ENCODE measurements around the gene ONECUT3.

DNA sequence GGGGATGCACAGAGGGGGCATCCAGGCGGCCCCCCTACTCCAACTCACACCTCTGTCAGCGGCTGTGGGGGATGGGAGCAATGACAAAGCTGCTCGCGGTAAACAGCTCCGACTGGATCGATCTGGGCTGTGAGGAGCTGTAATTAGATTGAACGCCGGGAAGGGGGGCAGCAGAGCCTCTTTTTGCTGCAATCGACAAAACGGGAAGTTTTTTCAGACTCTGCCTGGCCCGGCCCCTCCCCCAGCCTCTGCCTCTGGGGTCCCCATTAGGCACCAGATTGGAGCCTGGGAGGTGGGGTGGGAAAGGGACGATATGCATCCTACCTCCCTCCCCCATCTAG lies 16.3 kb downstream of the ONECUT3 start:
- no peak for TF ChIP-seq POLR2A (IDR thresholded peaks at IDR 0.05)
- TF ChIP-seq, protein P1, sequence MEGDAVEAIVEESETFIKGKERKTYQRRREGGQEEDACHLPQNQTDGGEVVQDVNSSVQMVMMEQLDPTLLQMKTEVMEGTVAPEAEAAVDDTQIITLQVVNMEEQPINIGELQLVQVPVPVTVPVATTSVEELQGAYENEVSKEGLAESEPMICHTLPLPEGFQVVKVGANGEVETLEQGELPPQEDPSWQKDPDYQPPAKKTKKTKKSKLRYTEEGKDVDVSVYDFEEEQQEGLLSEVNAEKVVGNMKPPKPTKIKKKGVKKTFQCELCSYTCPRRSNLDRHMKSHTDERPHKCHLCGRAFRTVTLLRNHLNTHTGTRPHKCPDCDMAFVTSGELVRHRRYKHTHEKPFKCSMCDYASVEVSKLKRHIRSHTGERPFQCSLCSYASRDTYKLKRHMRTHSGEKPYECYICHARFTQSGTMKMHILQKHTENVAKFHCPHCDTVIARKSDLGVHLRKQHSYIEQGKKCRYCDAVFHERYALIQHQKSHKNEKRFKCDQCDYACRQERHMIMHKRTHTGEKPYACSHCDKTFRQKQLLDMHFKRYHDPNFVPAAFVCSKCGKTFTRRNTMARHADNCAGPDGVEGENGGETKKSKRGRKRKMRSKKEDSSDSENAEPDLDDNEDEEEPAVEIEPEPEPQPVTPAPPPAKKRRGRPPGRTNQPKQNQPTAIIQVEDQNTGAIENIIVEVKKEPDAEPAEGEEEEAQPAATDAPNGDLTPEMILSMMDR (IDR thresholded peaks at IDR 0.05), result no peak
